RKO (cell line): Measurements from ENCODE around the gene CXCL17.
"Not testable (repeated sequence)": the region's sequence is repeated elsewhere in the genome, so short reads cannot be mapped to it uniquely, and the experiment has no call there.

ENCODE experiments used
- DNase-seq: peaks from one replicate; pipeline ENCODE4 v3.0.0-alpha.2; 2016; ENCODE audit warnings: low spot score

Gene CXCL17

GRCh38 chr19:42442833-42443232 lies at the start of gene CXCL17:
CXCL17 (minus strand) TSS chr19:42442946; CDS start chr19:42442832, 114 bp downstream.
- DNase-seq: no peak

- DNase-seq: no peak
These were observed 46.2 kb upstream of the CXCL17 start for GRCh38 chr19:42488783-42489521.

DNA sequence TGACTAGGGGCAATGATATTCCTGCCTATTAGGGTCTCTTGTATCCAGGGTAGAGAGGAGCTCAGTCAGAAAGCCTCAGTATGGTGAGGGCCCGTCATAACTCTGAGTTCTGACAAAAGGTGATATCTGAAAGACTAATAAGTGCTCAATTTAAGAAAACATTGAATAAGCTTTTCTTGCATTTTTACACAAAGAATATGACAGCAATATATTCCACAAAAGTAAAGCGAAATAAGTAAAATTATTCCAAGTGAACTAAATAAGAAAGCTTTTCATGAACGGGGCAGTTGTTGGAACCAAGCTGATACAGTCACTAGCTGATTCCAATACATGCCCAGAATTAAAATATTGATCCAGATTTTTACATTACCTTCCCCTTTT lies 45.0 kb upstream of the CXCL17 start:
- no peak for DNase-seq

DNA sequence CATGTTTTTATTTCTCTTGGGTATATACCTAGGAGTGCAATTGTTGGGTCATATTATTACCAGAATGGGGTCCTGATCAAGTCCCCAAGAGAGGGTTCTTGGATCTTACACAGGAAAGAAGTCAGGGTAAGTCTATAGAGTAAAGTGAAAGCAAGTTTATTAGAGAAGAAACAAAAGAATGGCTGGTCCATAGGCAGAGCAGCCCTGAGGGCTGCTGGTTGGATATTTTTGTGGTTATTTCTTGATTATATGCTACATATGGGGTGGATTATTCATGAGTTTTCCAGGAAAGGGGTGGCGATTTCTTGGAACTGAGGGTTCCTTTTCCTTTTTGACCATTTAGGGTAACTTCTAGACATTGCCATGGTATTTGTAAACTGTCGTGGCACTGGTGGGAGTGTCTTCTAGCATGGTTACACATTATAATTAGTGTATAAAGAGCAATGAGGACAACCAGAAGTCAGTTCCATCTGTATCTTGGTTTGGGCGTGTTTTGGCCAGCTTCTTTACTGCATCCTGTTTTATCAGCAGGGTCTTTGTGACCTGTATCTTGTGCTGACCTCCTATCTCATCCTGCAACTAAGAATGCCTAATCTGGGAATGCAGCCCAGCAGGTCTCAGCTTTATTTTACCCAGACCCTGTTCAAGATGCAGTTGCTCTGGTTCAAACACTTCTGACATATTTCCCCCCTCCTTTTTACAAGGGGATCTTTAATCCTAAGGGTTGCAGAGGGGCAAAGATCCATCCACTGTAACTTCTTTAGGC lies 44.5 kb upstream of the CXCL17 start:
- DNase-seq: no peak

DNA sequence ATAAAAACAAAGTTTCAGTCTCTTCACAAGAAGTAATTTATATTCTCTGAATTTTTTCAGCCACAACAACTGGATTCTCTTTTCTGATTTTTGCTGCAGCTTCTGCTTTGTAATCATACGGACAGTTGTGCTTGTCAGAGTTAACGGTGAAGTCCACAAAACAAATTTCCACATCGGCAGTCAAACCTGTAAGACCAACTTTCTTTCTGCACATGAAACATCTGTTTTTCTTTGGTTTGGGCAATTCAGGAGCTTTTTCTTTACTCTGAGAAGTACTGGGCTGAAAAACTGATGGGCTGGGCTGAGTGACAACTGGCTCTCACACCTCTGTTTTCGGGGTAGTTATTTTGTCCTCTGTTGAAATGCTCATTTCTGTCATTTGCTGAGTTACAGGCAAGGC lies 42.3 kb upstream of the CXCL17 start:
- not testable (repeated sequence) for DNase-seq

DNA sequence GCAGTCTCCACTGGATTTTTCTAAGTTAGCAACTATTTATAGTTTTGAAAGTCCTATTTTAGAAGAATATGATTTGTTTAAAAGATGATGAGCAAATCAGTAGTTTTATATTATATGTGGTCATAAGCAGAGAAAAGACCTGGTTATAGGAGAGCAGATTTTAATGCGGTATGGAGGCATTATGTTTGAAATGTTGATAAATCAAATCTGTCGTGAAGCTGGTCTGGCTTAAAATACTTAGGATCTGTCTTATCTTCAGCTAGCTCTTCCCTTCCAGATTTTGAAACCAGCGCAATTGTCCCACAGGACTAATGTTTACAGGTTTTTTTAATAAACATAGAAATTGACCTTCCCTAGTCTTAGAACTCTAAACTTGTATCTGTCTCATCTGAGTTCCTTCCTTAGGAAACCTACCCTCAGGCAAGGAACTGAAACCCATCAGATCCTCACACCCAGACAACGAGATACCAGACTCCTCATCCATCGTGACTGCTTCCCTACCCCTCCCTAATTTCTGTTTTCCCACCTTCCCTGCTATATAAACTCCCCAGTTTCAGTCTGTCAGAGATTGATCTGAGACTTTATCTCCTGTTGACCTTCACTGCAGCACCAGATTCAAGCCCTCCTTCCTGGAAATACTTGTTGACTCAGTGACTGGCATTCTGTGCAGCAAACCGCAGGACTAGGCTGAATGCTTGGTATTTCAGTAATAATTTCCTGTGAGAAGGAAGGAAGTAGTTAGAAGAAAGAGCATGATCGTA lies 37.8 kb upstream of the CXCL17 start:
- no peak for DNase-seq

DNA sequence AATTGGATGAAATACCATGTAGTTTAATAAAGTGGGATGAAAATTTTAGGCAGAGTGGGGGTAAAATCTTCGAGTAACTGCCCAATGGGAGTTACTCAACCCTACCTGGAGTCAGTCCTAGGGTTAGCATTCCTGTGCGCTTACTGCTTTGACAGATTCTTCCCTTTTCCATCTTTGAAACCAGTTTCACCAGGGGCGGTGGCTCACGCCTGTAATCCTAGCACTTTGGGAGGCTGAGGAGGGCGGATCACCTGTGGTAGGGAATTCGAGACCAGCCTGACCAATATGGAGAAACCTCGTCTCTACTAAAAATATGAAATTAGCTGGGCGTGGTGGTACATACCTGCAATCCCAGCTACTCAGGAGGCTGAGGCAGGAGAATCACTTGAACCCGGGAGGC lies 37.0 kb upstream of the CXCL17 start:
- DNase-seq: no peak

- DNase-seq: no peak
These were observed 36.1 kb upstream of the CXCL17 start for GRCh38 chr19:42478765-42479311.

- no peak for DNase-seq
These were observed 35.2 kb upstream of the CXCL17 start for GRCh38 chr19:42477933-42478332.

DNA sequence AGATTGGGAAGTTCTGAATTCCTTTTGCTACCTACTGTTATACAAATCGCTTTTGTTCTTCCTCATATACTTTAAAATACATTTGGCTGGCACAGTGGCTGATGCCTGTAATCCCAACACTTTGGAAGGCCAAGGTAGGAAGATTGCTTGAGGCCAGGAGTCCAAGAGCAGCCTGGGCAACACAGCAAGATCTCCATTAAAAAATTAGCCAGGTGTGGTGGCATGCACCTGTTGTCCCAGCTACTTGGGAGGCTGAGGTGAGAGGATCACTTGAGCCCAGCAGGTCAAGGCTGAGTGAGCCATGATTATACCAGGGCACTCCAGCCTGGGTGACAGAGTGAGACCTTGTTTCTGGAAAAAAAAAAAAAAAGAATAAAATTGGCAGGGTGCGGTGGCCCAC lies 34.4 kb upstream of the CXCL17 start:
- no peak for DNase-seq

DNA sequence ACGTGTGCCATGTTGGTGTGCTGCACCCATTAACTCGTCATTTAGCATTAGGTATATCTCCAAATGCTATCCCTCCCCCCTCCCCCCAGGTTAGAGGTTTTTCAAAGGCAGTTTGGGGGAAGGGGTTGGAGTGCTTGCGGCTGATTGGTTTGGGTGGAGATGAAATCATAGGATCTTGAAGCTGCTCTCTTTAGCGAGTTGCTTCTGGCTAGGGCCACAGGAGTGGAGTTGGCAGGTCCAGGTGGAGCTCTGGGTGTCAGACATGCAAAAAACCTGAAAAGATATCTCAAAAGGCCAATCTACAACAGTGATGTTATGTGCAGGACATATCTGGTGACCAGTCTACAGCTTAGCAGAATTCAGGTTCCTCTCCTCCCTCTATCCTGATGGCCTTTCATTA lies 32.6 kb upstream of the CXCL17 start:
- no peak for DNase-seq

DNA sequence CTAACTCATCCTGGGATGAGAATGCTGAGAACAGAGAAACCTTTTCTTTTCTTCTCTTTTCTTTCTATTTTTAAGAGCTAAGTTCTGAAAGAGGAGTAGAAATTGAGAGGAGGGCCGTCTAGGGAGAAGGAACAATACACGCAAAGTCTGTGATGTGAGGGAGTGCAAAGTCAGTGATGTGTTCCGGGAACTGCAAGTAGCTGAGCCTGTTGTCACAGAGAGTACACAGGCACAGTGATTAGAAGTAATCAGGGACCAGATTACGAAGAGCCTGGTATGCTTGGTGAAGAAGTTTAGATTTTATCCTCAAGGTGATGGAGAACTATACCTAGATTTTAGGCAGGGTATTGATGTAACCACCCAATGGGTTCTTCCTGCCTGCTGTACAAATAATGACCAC lies 32.0 kb upstream of the CXCL17 start:
- no peak for DNase-seq

- DNase-seq: no peak
These were observed 30.9 kb upstream of the CXCL17 start for GRCh38 chr19:42473686-42474085.

- DNase-seq: no peak
These were observed 29.8 kb upstream of the CXCL17 start for GRCh38 chr19:42472402-42473147.

- no peak for DNase-seq
These were observed 29.0 kb upstream of the CXCL17 start for GRCh38 chr19:42471554-42472249.

DNA sequence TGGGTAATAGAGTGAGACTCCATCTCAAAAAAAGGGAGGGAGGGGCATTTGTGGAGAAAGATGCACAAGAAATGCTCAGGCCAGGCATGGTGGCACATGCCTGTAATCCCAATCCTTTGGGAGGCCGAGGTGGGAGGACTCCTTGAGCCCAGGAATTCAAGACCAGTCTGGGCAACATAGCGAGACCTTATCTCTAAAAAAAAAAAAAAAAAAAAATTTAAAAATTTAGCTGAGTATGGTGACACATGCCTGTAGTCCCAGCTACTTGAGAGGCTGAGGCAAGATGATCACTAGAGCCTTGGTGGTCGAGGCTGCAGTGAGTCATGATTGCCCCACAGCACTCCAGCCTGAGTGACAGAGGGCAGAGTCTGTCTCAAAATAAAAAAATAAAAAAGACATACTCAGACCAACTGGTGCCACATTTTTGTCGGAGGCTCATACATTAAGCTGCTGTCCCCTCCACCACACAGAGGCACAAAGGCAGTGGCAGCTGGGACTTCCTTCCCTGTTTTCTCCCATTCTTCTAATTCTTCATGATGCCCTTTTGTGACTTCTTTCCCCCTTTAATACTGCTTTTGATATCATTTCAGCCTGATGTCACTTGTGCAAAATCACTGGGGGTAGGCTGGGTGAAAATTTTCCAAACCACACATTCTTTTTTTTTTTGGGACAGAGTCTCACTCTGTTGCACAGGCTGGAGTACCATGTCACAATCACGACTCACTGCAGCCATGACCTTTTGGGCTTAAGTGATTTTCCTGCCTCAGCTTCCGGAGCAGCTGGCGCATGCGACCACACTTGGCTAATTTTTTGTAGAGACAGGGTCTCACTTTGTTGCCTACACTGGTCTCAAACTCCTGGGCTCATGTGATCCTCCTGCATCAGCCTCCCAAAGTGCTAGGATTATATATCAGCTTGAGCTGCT lies 26.8 kb upstream of the CXCL17 start:
- no peak for DNase-seq

DNA sequence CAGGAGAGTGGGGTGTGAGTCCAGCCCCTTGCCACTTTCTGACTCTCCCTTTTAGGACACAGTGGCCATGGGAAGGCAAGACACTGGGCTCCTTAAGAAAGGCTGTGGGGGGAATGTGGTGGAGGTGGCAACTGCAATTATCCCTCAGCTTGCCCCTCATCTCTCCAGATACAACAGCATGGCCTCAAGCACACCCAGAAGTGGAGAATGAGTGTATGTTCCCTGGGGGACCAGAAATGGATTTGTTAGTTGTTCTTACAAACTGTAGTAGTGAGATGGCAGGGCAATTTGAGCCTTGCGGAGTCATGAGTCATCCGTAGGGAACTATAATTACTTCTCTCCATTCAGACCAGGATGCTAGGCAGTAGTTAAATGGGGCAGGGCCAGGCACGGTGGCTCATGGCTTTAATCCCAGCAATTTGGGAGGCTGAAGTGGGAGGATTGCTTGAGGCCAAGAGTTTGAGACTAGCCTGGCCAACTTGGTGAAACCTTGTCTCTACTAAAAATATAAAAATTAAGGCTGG lies 25.6 kb upstream of the CXCL17 start:
- DNase-seq: peak; percentile 75

- DNase-seq: no peak
These were observed 24.5 kb upstream of the CXCL17 start for GRCh38 chr19:42467183-42467760.

DNA sequence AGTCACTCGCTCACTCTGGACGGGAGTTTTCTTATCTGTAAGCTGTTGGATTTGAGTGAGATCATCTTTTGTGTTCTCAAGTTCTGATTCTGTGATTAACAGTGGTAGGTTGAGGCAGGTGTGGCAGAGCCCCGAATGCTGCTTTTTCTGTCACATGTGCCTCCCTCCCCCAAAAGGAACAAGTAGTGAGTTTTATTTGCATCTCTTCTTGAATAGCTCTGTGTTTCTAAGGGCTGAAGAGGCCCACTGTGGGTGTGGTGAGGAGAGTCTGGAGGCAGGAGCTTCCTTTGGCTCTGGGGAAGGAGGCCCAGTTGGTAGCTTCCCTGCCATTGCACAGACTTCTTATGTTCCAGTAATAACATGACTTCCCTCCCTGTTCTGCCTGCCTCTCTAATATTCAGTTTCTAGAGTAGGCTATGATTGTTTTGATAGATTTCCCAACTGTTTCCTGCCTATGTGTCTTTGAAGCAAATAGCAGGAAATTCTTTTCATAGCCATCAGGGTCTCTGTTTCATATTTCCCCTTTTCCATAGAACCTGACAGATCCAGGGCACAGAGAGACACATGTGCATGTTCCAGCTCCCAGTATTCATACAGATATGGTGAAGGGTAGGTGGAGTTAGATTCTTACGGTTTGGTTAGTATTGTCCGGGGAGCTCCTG lies 23.9 kb upstream of the CXCL17 start:
- no peak for DNase-seq
